Activated CD4-positive, CD25-positive, alpha-beta regulatory T cell (primary cell): ENCODE measurements around the gene FIS1.
"Not testable (repeated sequence)": the region's sequence is repeated elsewhere in the genome, so short reads cannot be mapped to it uniquely, and the experiment has no call there.

Experiments used
- DNase-seq, 4 experiments: peaks; one replicate each; lab custom pipeline; 2025; lab: John Stamatoyannopoulos, UW

FIS1 gene

GRCh38 chr7:101205901-101206664 lies 38.8 kb downstream of the FIS1 start:
- no peak for DNase-seq

- DNase-seq = not testable (repeated sequence)
Observed at GRCh38 chr7:101203740-101204738, 40.8 kb downstream of the FIS1 start.

GRCh38 chr7:101202603-101202918 lies 42.3 kb downstream of the FIS1 start:
- DNase-seq = no peak

GRCh38 chr7:101201695-101202602 lies 42.9 kb downstream of the FIS1 start:
- DNase-seq = no peak

GRCh38 chr7:101200862-101201599 lies 43.9 kb downstream of the FIS1 start, which contains the start of gene MOGAT3:
Gene MOGAT3 (minus strand): TSS chr7:101201036. CDS start chr7:101200854, 182 bp downstream.
- no peak for DNase-seq

- DNase-seq = no peak
Observed at GRCh38 chr7:101200504-101200861, 44.4 kb downstream of the FIS1 start.

GRCh38 chr7:101199522-101199921 lies 45.4 kb downstream of the FIS1 start:
- DNase-seq = not testable (repeated sequence)

GRCh38 chr7:101198476-101198875 lies 46.4 kb downstream of the FIS1 start:
- DNase-seq = no peak

GRCh38 chr7:101197991-101198390 lies 46.9 kb downstream of the FIS1 start:
- DNase-seq = no peak

- DNase-seq = no peak
Observed at GRCh38 chr7:101195884-101196283, 49.0 kb downstream of the FIS1 start.
